ENCODE results near the gene ACSF3. TPM values are rescaled to one million over a fixed set of nuclear protein-coding genes. Genes with fewer than 3 reads are reported as not detected.

The ACSF3 gene
- total RNA-seq, 1 experiment from 2014 or later: 34.0 TPM

- H3K9me2 ChIP-seq (ENCODE audit: insufficient read depth): no peaks in the 10 kb centered on the region
- no peaks in the 10 kb centered on the region for H3K79me2 ChIP-seq (ENCODE audit: low read depth)
- H3K4me2 ChIP-seq: peak overlapping the region; percentile 73
- H3K9me3 ChIP-seq (ENCODE audit: insufficient read depth, low read depth): no peaks in the 10 kb centered on the region
- intact Hi-C loops (cut with micrococcal nuclease; ENCODE audit: unreplicated experiment): no loop called here
- no peak for TF ChIP-seq CTCF (conservative IDR thresholded peaks at IDR 0.05)
- TF ChIP-seq EZH2 (IDR thresholded peaks at IDR 0.05; ENCODE audit: low read depth): no peak
- peaks cover 10% of the 10 kb centered on the region for H3K27me3 ChIP-seq (ENCODE audit: insufficient read depth, low read depth)
- H3K27ac ChIP-seq: no peak overlapping the region
- H3K4me3 ChIP-seq: peak overlapping the region; percentile 51; the same call in 1 of the 2 replicates
- peaks cover 10% of the 10 kb centered on the region for H3F3A ChIP-seq (ENCODE audit: insufficient read depth, low read depth)
- CTCF ChIA-PET: interaction anchor here (0.7 to 1.0 kb wide), 2 partner anchors 46 to 464 kb away, joined by 3 read pairs; no protein-coding TSS in a partner anchor
- BruUV-seq (replicated peaks): no TSS peak
- no peaks in the 10 kb centered on the region for H3K36me3 ChIP-seq (ENCODE audit: low read depth)
- H3K4me1 ChIP-seq (replicated peaks; ENCODE audit: insufficient read depth): peaks cover 10% of the 10 kb centered on the region; the same call in 1 of the 2 replicates
- DNase-seq: peak; percentile 48 to 95
- no peaks in the 10 kb centered on the region for H4K20me1 ChIP-seq (ENCODE audit: insufficient read depth)
- no peak overlapping the region for H2AFZ ChIP-seq
- POLR2A ChIA-PET (ENCODE audit: unreplicated experiment): interaction anchor here (0.6 kb wide), 2 partner anchors 9 to 46 kb away, joined by 4 read pairs; no protein-coding TSS in a partner anchor
These were observed 108.1 kb downstream of the ACSF3 start for GRCh38 chr16:89201439-89202377.

- Histone ChIP-seq H3K9me3 (ENCODE audit: insufficient read depth, low read depth) (no peaks in the 10 kb centered on the region), H4K20me1 (ENCODE audit: insufficient read depth) (no peaks in the 10 kb centered on the region), H3K4me1 (replicated peaks; ENCODE audit: insufficient read depth) (peaks cover 10% of the 10 kb centered on the region; the same call in 1 of the 2 replicates), H3F3A (ENCODE audit: insufficient read depth, low read depth) (peaks cover 10% of the 10 kb centered on the region), H3K79me2 (ENCODE audit: low read depth) (no peaks in the 10 kb centered on the region), H3K27ac (no peak overlapping the region), H2AFZ (no peak overlapping the region), H3K4me2 (peak overlapping the region; percentile 70), H3K36me3 (ENCODE audit: low read depth) (no peaks in the 10 kb centered on the region), H3K9me2 (ENCODE audit: insufficient read depth) (no peaks in the 10 kb centered on the region), H3K27me3 (ENCODE audit: insufficient read depth, low read depth) (peaks cover 10% of the 10 kb centered on the region), H3K4me3 (peak overlapping the region; percentile 51; the same call in 1 of the 2 replicates)
- TF ChIP-seq CTCF (conservative IDR thresholded peaks at IDR 0.05): no peak
- no peak for TF ChIP-seq EZH2 (IDR thresholded peaks at IDR 0.05; ENCODE audit: low read depth)
- ChIA-PET POLR2A (ENCODE audit: unreplicated experiment) (interaction anchor here (0.6 kb wide), 1 partner anchor 8 kb away, joined by 4 read pairs; no protein-coding TSS in a partner anchor), CTCF (interaction anchor here (0.7 kb wide), 1 partner anchor 45 kb away, joined by 3 read pairs; no protein-coding TSS in a partner anchor)
- TSS peak; percentile 55 for BruUV-seq (replicated peaks)
- intact Hi-C loops (cut with micrococcal nuclease; ENCODE audit: unreplicated experiment): no loop called here
- DNase-seq: no peak
These were observed 109.0 kb downstream of the ACSF3 start for GRCh38 chr16:89202422-89203215.

Other genes with a start within 250 kb of the ACSF3 start
- gene GALNS, start 236.9 kb upstream of the ACSF3 start, total RNA-seq (2021): 62.3 and 75.7 TPM in 2 replicates
- gene TRAPPC2L, start 236.7 kb upstream of the ACSF3 start, total RNA-seq (2021): 82.6 and 101 TPM in 2 replicates
- not detected in 2 replicates for gene PABPN1L, start 227.2 kb upstream of the ACSF3 start, total RNA-seq (2021)
- 0.88 and 1.0 TPM in 2 replicates for gene CBFA2T3, start 116.6 kb upstream of the ACSF3 start, total RNA-seq (2021)
- gene CDH15, start 77.9 kb downstream of the ACSF3 start, total RNA-seq (2021): not detected in 2 replicates
- gene SLC22A31, start 106.7 kb downstream of the ACSF3 start, total RNA-seq (2021): 2.5 and 5.4 TPM in 2 replicates
- gene ZNF778, start 123.9 kb downstream of the ACSF3 start, total RNA-seq (2021): 9.5 and 15.7 TPM in 2 replicates

All from PC-9 (cell line).